Measurements from ENCODE around the gene B4GALT5.

B4GALT5 gene

DNA sequence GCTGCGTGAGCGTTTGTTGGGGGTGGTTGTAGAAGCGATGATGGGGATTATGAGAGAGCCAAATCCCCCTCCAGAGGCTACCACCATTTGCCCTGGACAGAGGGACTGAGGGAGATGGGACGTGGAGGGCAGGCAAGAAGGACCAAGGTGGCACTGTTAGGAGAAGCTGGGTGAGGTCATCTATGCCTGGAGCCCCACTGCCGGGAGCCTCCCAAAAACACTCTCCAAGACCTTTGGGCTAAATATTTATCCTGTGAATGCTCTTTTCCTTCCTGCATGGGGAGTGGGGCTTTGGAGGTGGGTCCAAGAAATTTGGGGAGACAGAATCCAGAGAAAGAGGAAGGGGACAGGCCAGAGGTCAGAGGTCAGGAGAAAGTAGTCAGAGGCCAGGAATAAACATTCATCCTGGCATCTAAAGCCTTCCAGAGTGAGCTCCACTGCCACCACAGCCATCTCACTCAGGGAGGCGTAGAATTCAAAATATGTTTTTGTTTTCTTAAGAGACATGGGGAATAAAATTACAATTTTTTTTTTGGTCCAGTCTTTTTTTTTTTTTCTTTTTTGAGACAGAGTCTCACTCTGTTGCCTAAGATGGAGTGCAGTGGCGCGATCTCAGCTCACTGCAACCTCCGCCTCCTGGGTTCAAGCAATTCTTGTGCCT lies 128.0 kb downstream of the B4GALT5 start:
- H4K20me1 ChIP-seq (ENCODE audit: insufficient read depth, low read length, poor library complexity, severe bottlenecking), result no peaks in the 10 kb centered on the region
- no peaks in the 10 kb centered on the region for H3K27me3 ChIP-seq (ENCODE audit: insufficient read depth, low read length, poor library complexity, severe bottlenecking)
- H3K9ac ChIP-seq (ENCODE audit: low read depth, low read length, poor library complexity, severe bottlenecking), result no peak overlapping the region
- H3K4me3 ChIP-seq (ENCODE audit: low read length, poor library complexity, severe bottlenecking), result no peak overlapping the region
- H3F3A ChIP-seq (ENCODE audit: low read depth), result no peaks in the 10 kb centered on the region
- no peak overlapping the region for H2AFZ ChIP-seq (ENCODE audit: low read length)
- no peaks in the 10 kb centered on the region for H3K9me2 ChIP-seq (replicated peaks; ENCODE audit: low read depth, low read length)
- no peaks in the 10 kb centered on the region for H3K79me2 ChIP-seq (ENCODE audit: insufficient read depth, low read length)
- H3K4me1 ChIP-seq (ENCODE audit: insufficient read depth, low read length, poor library complexity, severe bottlenecking), result no peaks in the 10 kb centered on the region
- TF ChIP-seq EZH2phosphoT487 (IDR thresholded peaks at IDR 0.05; ENCODE audit: borderline replicate concordance) (no peak), CTCF (conservative IDR thresholded peaks at IDR 0.05; ENCODE audit: low read length) (no peak)
- no peaks in the 10 kb centered on the region for H3K36me3 ChIP-seq (ENCODE audit: insufficient read depth, low read length)
- H3K9me3 ChIP-seq (ENCODE audit: insufficient read depth, low read depth, low read length), result no peaks in the 10 kb centered on the region
- no peak overlapping the region for H3K4me2 ChIP-seq (ENCODE audit: low read depth, low read length, poor library complexity, severe bottlenecking)

DNA sequence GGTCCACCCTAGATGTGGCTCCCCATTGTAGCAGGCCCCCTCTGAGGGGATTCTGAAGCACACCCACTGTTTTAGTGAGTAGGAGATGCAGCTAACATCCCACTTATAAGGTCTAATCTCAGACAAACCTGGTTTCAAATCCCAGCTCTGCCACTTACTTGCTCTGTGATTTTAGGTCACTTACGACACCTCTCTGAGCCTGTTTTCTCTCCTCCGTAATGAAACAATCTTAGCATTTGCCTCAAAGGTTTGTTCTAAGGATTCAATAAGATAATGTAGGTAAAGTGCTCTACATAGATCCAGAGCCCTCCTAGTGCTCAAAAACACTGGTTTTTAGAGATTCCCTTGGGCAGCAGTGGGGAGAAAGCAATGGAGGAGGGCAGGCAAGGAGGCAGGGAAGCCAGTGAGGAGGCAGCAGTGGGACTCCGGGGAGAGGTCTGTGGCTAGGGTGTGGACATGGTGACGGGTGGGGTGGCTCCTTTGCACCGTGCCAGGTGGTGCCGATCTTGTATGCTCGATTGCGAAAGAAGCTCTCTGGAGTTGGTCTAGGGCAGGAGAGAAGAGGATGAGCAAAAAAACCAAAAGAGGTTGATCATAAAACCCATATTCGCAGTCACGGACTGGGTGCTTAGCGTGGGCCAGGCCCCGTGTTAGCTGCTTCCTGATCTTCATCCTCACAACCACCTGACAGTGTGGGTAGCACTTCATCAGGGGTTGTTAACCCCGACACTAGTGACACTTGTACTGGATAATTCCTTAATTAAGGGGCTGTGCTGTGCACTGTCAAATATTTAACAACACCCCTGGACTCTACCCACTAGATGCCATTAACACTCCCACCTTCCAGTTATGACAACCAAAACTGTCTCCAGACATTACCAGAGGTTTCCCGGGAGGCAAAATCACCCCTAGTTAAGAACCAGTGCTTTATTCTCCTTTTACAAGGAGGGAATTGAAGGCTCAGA lies 129.0 kb downstream of the B4GALT5 start:
- no peak overlapping the region for H3K9ac ChIP-seq (ENCODE audit: low read depth, low read length, poor library complexity, severe bottlenecking)
- H3K9me2 ChIP-seq (replicated peaks; ENCODE audit: low read depth, low read length), result no peaks in the 10 kb centered on the region
- no peak overlapping the region for H3K4me3 ChIP-seq (ENCODE audit: low read length, poor library complexity, severe bottlenecking)
- H4K20me1 ChIP-seq (ENCODE audit: insufficient read depth, low read length, poor library complexity, severe bottlenecking), result no peaks in the 10 kb centered on the region
- no peaks in the 10 kb centered on the region for H3F3A ChIP-seq (ENCODE audit: low read depth)
- H3K4me2 ChIP-seq (ENCODE audit: low read depth, low read length, poor library complexity, severe bottlenecking), result no peak overlapping the region
- H3K9me3 ChIP-seq (ENCODE audit: insufficient read depth, low read depth, low read length), result no peaks in the 10 kb centered on the region
- no peaks in the 10 kb centered on the region for H3K4me1 ChIP-seq (ENCODE audit: insufficient read depth, low read length, poor library complexity, severe bottlenecking)
- no peak overlapping the region for H2AFZ ChIP-seq (ENCODE audit: low read length)
- H3K36me3 ChIP-seq (ENCODE audit: insufficient read depth, low read length), result no peaks in the 10 kb centered on the region
- H3K79me2 ChIP-seq (ENCODE audit: insufficient read depth, low read length), result no peaks in the 10 kb centered on the region
- no peaks in the 10 kb centered on the region for H3K27me3 ChIP-seq (ENCODE audit: insufficient read depth, low read length, poor library complexity, severe bottlenecking)
- TF ChIP-seq EZH2phosphoT487 (IDR thresholded peaks at IDR 0.05; ENCODE audit: borderline replicate concordance) (no peak), CTCF (conservative IDR thresholded peaks at IDR 0.05; ENCODE audit: low read length) (no peak)

GRCh38 chr20:49583669-49584417 lies 129.8 kb downstream of the B4GALT5 start:
- no peak overlapping the region for H2AFZ ChIP-seq (ENCODE audit: low read length)
- no peaks in the 10 kb centered on the region for H4K20me1 ChIP-seq (ENCODE audit: insufficient read depth, low read length, poor library complexity, severe bottlenecking)
- no peaks in the 10 kb centered on the region for H3K9me3 ChIP-seq (ENCODE audit: insufficient read depth, low read depth, low read length)
- no peaks in the 10 kb centered on the region for H3K79me2 ChIP-seq (ENCODE audit: insufficient read depth, low read length)
- no peak overlapping the region for H3K9ac ChIP-seq (ENCODE audit: low read depth, low read length, poor library complexity, severe bottlenecking)
- H3K9me2 ChIP-seq (replicated peaks; ENCODE audit: low read depth, low read length), result no peaks in the 10 kb centered on the region
- H3K4me2 ChIP-seq (ENCODE audit: low read depth, low read length, poor library complexity, severe bottlenecking), result no peak overlapping the region
- H3K4me3 ChIP-seq (ENCODE audit: low read length, poor library complexity, severe bottlenecking), result no peak overlapping the region
- H3K4me1 ChIP-seq (ENCODE audit: insufficient read depth, low read length, poor library complexity, severe bottlenecking), result no peaks in the 10 kb centered on the region
- H3K36me3 ChIP-seq (ENCODE audit: insufficient read depth, low read length), result no peaks in the 10 kb centered on the region
- TF ChIP-seq CTCF (conservative IDR thresholded peaks at IDR 0.05; ENCODE audit: low read length), result no peak
- TF ChIP-seq EZH2phosphoT487 (IDR thresholded peaks at IDR 0.05; ENCODE audit: borderline replicate concordance), result no peak
- no peaks in the 10 kb centered on the region for H3F3A ChIP-seq (ENCODE audit: low read depth)
- H3K27me3 ChIP-seq (ENCODE audit: insufficient read depth, low read length, poor library complexity, severe bottlenecking), result no peaks in the 10 kb centered on the region

Data from Loucy (cell line).